HEK293 (cell line): Measurements from ENCODE around the gene POLR2C.

Experiments
- BCL11A ChIP-seq: fragments of 450-650 bp; formaldehyde crosslinking; IDR thresholded peaks from 2 replicates; pipeline ENCODE4 v1.5.1; 2016; ENCODE audit warnings: low read depth, missing biosample characterization, missing genetic modification characterization
- EGR2 ChIP-seq: fragments of 450-650 bp; formaldehyde crosslinking; IDR thresholded peaks from 2 replicates; pipeline ENCODE4 v1.5.1; 2016; ENCODE audit warnings: low read depth, missing biosample characterization, missing genetic modification characterization
- FEZF1 ChIP-seq: fragments of 450-650 bp; formaldehyde crosslinking; IDR thresholded peaks from 2 replicates; pipeline ENCODE4 v1.5.1; 2016; ENCODE audit warnings: missing biosample characterization, missing genetic modification characterization
- GFI1B ChIP-seq: fragments of 450-650 bp; formaldehyde crosslinking; IDR thresholded peaks from 2 replicates; pipeline ENCODE4 v1.5.1; 2016; ENCODE audit warnings: missing biosample characterization, missing genetic modification characterization
- GLI2 ChIP-seq: fragments of 450-650 bp; formaldehyde crosslinking; IDR thresholded peaks from 2 replicates; pipeline ENCODE4; 2017; ENCODE audit warnings: missing biosample characterization, missing genetic modification characterization, low read depth, borderline replicate concordance
- GLIS2 ChIP-seq: fragments of 450-650 bp; formaldehyde crosslinking; IDR thresholded peaks from 2 replicates; pipeline ENCODE4 v1.5.1; 2016; ENCODE audit warnings: missing biosample characterization, missing genetic modification characterization
- KLF1 ChIP-seq: fragments of 450-650 bp; formaldehyde crosslinking; IDR thresholded peaks from 2 replicates; pipeline ENCODE4 v1.5.1; 2016; ENCODE audit warnings: missing biosample characterization, missing genetic modification characterization
- PRDM1 ChIP-seq: fragments of 450-650 bp; formaldehyde crosslinking; IDR thresholded peaks from 2 replicates; pipeline ENCODE4; 2016; ENCODE audit warnings: missing biosample characterization, missing genetic modification characterization
- PRDM4 ChIP-seq: fragments of 450-650 bp; formaldehyde crosslinking; IDR thresholded peaks from 2 replicates; pipeline ENCODE4 v1.5.1; 2017; ENCODE audit warnings: missing biosample characterization, missing genetic modification characterization
- SALL2 ChIP-seq: fragments of 450-650 bp; formaldehyde crosslinking; IDR thresholded peaks from 2 replicates; pipeline ENCODE4 v1.5.0; 2017; ENCODE audit warnings: missing biosample characterization, mild to moderate bottlenecking, missing genetic modification characterization, borderline replicate concordance
- WT1 ChIP-seq: fragments of 450-650 bp; formaldehyde crosslinking; IDR thresholded peaks from 2 replicates; pipeline ENCODE4 v1.5.1; 2016; ENCODE audit warnings: missing biosample characterization, missing genetic modification characterization
- ZIC2 ChIP-seq: fragments of 450-650 bp; formaldehyde crosslinking; IDR thresholded peaks from 2 replicates; pipeline ENCODE4 v1.5.1; 2016; ENCODE audit warnings: missing biosample characterization, missing genetic modification characterization
- ZNF112 ChIP-seq: fragments of 450-650 bp; formaldehyde crosslinking; IDR thresholded peaks from 2 replicates; pipeline ENCODE4 v1.5.0; 2017; ENCODE audit warnings: missing biosample characterization, missing genetic modification characterization
- ZNF202 ChIP-seq: fragments of 450-650 bp; formaldehyde crosslinking; IDR thresholded peaks from 2 replicates; pipeline ENCODE4 v1.5.1; 2016; ENCODE audit warnings: missing biosample characterization, missing genetic modification characterization, borderline replicate concordance
- ZNF23 ChIP-seq: fragments of 450-650 bp; formaldehyde crosslinking; IDR thresholded peaks from 2 replicates; pipeline ENCODE4 v1.5.1; 2016; ENCODE audit warnings: missing biosample characterization, missing genetic modification characterization, borderline replicate concordance
- ZNF473 ChIP-seq: fragments of 450-650 bp; formaldehyde crosslinking; IDR thresholded peaks from 2 replicates; pipeline ENCODE4 v1.5.1; 2017; ENCODE audit warnings: missing biosample characterization, missing genetic modification characterization
- ZNF501 ChIP-seq: fragments of 450-650 bp; formaldehyde crosslinking; IDR thresholded peaks from 2 replicates; pipeline ENCODE4 v1.5.1; 2016; ENCODE audit warnings: missing biosample characterization, missing genetic modification characterization
- ZNF600 ChIP-seq: fragments of 450-650 bp; formaldehyde crosslinking; IDR thresholded peaks from 2 replicates; pipeline ENCODE4 v1.5.1; 2016; ENCODE audit warnings: missing biosample characterization, missing genetic modification characterization
- ZNF624 ChIP-seq: fragments of 450-650 bp; formaldehyde crosslinking; IDR thresholded peaks from 2 replicates; pipeline ENCODE4 v1.5.1; 2017; ENCODE audit warnings: missing biosample characterization, missing genetic modification characterization
- ZNF654 ChIP-seq: fragments of 450-650 bp; formaldehyde crosslinking; IDR thresholded peaks from 2 replicates; pipeline ENCODE4 v1.5.1; 2016; ENCODE audit warnings: low read depth, missing biosample characterization, missing genetic modification characterization
- ZNF660 ChIP-seq: fragments of 450-650 bp; IDR thresholded peaks from 2 replicates; pipeline ENCODE4 v1.5.1; 2018; ENCODE audit warnings: missing biosample characterization, mild to moderate bottlenecking, missing genetic modification characterization
- ZNF768 ChIP-seq: fragments of 450-650 bp; formaldehyde crosslinking; IDR thresholded peaks from 2 replicates; pipeline ENCODE4 v1.5.1; 2018; ENCODE audit warnings: missing biosample characterization, mild to moderate bottlenecking, missing genetic modification characterization
- ZSCAN23 ChIP-seq: fragments of 450-650 bp; formaldehyde crosslinking; IDR thresholded peaks from 2 replicates; pipeline ENCODE4 v1.5.1; 2016; ENCODE audit warnings: missing biosample characterization, missing genetic modification characterization
- ZXDB ChIP-seq: fragments of 450-650 bp; formaldehyde crosslinking; IDR thresholded peaks from 2 replicates; pipeline ENCODE4 v1.5.1; 2016; ENCODE audit warnings: missing biosample characterization, missing genetic modification characterization
- TF ChIP-seq, protein P1 (sequence below): fragments of 450-650 bp; formaldehyde crosslinking; IDR thresholded peaks from 2 replicates; pipeline ENCODE4 v1.5.1; 2016; ENCODE audit warnings: missing biosample characterization, missing genetic modification characterization
- TF ChIP-seq, protein P2 (sequence below): fragments of 450-650 bp; formaldehyde crosslinking; IDR thresholded peaks from 2 replicates; pipeline ENCODE4 v1.5.1; 2016; ENCODE audit warnings: missing biosample characterization, missing genetic modification characterization
- TF ChIP-seq, protein P3 (sequence below): fragments of 450-650 bp; formaldehyde crosslinking; IDR thresholded peaks from 2 replicates; pipeline ENCODE4 v1.5.0; 2017; ENCODE audit warnings: missing biosample characterization, missing genetic modification characterization, borderline replicate concordance
- TF ChIP-seq, protein P4 (sequence below): fragments of 450-650 bp; formaldehyde crosslinking; conservative IDR thresholded peaks from 2 replicates; pipeline ENCODE4 v1.5.1; 2016; ENCODE audit warnings: low read depth, missing biosample characterization, missing genetic modification characterization

The POLR2C gene

GRCh38 chr16:57447186-57447962 is 15.1 kb upstream of the POLR2C start, which contains the start of the genes CIAPIN1 and COQ9 (continued):
- TF ChIP-seq WT1 (tag by site-specific recombination) (no peak), EGR2 (tag by site-specific recombination) (peak; percentile 82), ZXDB (peak; percentile 90), KLF1 (tag by site-specific recombination) (peak; percentile 39; the same call in 1 of the 2 replicates), ZNF23 (tag by site-specific recombination) (no peak), ZNF112 (no peak), PRDM1 (tag by site-specific recombination) (0 out of 2 replicates have a peak, but pooled peaks have one; percentile 7), PRDM4 (tag by site-specific recombination) (peak; percentile 34; the same call in 1 of the 2 replicates), ZNF501 (tag by site-specific recombination) (peak; percentile 70; the same call in 1 of the 2 replicates), ZNF600 (no peak), ZSCAN23 (no peak), ZNF202 (no peak), BCL11A (tag by site-specific recombination) (no peak), SALL2 (no peak), GLIS2 (tag by site-specific recombination) (no peak; the same call in 1 of the 2 replicates), GFI1B (no peak), GLI2 (tag by site-specific recombination) (no peak), ZNF624 (tag by site-specific recombination) (no peak), ZNF654 (tag by site-specific recombination) (no peak), ZIC2 (tag by site-specific recombination) (no peak), ZNF660 (tag by site-specific recombination) (peak; percentile 76), ZNF473 (no peak), ZNF768 (tag by site-specific recombination) (no peak), FEZF1 (no peak)
- TF ChIP-seq, protein P1, sequence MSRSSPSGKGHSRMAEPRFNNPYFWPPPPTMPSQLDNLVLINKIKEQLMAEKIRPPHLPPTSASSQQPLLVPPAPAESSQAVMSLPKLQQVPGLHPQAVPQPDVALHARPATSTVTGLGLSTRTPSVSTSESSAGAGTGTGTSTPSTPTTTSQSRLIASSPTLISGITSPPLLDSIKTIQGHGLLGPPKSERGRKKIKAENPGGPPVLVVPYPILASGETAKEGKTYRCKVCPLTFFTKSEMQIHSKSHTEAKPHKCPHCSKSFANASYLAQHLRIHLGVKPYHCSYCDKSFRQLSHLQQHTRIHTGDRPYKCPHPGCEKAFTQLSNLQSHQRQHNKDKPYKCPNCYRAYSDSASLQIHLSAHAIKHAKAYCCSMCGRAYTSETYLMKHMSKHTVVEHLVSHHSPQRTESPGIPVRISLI (tag by site-specific recombination) = no peak
- TF ChIP-seq, protein P2, sequence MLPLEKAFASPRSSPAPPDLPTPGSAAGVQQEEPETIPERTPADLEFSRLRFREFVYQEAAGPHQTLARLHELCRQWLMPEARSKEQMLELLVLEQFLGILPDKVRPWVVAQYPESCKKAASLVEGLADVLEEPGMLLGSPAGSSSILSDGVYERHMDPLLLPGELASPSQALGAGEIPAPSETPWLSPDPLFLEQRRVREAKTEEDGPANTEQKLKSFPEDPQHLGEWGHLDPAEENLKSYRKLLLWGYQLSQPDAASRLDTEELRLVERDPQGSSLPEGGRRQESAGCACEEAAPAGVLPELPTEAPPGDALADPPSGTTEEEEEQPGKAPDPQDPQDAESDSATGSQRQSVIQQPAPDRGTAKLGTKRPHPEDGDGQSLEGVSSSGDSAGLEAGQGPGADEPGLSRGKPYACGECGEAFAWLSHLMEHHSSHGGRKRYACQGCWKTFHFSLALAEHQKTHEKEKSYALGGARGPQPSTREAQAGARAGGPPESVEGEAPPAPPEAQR (tag by site-specific recombination) = no peak; the same call in 1 of the 2 replicates
- TF ChIP-seq, protein P3, sequence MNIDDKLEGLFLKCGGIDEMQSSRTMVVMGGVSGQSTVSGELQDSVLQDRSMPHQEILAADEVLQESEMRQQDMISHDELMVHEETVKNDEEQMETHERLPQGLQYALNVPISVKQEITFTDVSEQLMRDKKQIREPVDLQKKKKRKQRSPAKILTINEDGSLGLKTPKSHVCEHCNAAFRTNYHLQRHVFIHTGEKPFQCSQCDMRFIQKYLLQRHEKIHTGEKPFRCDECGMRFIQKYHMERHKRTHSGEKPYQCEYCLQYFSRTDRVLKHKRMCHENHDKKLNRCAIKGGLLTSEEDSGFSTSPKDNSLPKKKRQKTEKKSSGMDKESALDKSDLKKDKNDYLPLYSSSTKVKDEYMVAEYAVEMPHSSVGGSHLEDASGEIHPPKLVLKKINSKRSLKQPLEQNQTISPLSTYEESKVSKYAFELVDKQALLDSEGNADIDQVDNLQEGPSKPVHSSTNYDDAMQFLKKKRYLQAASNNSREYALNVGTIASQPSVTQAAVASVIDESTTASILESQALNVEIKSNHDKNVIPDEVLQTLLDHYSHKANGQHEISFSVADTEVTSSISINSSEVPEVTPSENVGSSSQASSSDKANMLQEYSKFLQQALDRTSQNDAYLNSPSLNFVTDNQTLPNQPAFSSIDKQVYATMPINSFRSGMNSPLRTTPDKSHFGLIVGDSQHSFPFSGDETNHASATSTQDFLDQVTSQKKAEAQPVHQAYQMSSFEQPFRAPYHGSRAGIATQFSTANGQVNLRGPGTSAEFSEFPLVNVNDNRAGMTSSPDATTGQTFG (tag by site-specific recombination) = no peak
- TF ChIP-seq, protein P4, sequence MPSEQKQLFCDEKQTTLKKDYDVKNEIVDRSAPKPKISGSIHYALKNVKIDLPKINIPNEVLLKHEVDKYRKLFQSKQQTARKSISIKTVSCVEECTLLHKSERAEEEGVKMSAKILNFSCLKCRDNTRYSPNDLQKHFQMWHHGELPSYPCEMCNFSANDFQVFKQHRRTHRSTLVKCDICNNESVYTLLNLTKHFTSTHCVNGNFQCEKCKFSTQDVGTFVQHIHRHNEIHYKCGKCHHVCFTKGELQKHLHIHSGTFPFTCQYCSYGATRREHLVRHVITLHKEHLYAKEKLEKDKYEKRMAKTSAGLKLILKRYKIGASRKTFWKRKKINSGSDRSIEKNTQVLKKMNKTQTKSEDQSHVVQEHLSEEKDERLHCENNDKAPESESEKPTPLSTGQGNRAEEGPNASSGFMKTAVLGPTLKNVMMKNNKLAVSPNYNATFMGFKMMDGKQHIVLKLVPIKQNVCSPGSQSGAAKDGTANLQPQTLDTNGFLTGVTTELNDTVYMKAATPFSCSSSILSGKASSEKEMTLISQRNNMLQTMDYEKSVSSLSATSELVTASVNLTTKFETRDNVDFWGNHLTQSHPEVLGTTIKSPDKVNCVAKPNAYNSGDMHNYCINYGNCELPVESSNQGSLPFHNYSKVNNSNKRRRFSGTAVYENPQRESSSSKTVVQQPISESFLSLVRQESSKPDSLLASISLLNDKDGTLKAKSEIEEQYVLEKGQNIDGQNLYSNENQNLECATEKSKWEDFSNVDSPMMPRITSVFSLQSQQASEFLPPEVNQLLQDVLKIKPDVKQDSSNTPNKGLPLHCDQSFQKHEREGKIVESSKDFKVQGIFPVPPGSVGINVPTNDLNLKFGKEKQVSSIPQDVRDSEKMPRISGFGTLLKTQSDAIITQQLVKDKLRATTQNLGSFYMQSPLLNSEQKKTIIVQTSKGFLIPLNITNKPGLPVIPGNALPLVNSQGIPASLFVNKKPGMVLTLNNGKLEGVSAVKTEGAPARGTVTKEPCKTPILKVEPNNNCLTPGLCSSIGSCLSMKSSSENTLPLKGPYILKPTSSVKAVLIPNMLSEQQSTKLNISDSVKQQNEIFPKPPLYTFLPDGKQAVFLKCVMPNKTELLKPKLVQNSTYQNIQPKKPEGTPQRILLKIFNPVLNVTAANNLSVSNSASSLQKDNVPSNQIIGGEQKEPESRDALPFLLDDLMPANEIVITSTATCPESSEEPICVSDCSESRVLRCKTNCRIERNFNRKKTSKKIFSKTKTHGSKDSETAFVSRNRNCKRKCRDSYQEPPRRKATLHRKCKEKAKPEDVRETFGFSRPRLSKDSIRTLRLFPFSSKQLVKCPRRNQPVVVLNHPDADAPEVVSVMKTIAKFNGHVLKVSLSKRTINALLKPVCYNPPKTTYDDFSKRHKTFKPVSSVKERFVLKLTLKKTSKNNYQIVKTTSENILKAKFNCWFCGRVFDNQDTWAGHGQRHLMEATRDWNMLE (tag by site-specific recombination) = peak; percentile 56
